Activated naive CD8-positive, alpha-beta T cell treated with anti-CD3 and anti-CD28 coated beads, Interleukin-2, amount 10 ng/mL, durations not matched to agents 7 days and 5 days (primary cell): ENCODE results near the gene COL13A1. TPM values are rescaled to one million over a fixed set of nuclear protein-coding genes. Genes with fewer than 3 reads are reported as not detected.

Experiments used
- ATAC-seq: fragments of 150-1000 bp; cut with Tn5 transposase; one replicate; pipeline ENCODE4 v1.10.0; 2021; ENCODE audit warnings: low read depth, moderate library complexity
- POLR2A ChIA-PET: fragments of 350-600 bp; sonication (Branson Sonifier 250); formaldehyde crosslinking; loops from one replicate; lab custom pipeline; 2021; ENCODE audit warnings: antibody characterized with exemption; lab: Charles Lee
- DNase-seq: peaks from one replicate; pipeline ENCODE4 v3.0.0; 2021
- H3K27ac Mint-ChIP-seq: one replicate; pipeline ENCODE4 v1.8.0; 2022; ENCODE audit warnings: mild to moderate bottlenecking, mixed read lengths
- H3K27me3 Mint-ChIP-seq: one replicate; pipeline ENCODE4 v1.8.0; 2022; ENCODE audit warnings: mild to moderate bottlenecking, moderate library complexity, mixed read lengths
- H3K36me3 Mint-ChIP-seq: one replicate; pipeline ENCODE4 v1.8.0; 2021; ENCODE audit warnings: mild to moderate bottlenecking, mixed read lengths
- H3K4me1 Mint-ChIP-seq: one replicate; pipeline ENCODE4 v1.8.0; 2021; ENCODE audit warnings: mixed read lengths
- H3K4me3 Mint-ChIP-seq: one replicate; pipeline ENCODE4 v1.8.0; 2022; ENCODE audit warnings: mild to moderate bottlenecking, moderate library complexity, mixed read lengths
- H3K9me3 Mint-ChIP-seq: one replicate; pipeline ENCODE4 v1.8.0; 2021; ENCODE audit warnings: mixed read lengths
- total RNA-seq, 2 experiments: library from RNA; stranded (reverse); gene quantifications; one replicate each; pipeline ENCODE4 v1.2.3, GENCODE V29; 2021

Gene COL13A1
- total RNA-seq: not detected

DNA sequence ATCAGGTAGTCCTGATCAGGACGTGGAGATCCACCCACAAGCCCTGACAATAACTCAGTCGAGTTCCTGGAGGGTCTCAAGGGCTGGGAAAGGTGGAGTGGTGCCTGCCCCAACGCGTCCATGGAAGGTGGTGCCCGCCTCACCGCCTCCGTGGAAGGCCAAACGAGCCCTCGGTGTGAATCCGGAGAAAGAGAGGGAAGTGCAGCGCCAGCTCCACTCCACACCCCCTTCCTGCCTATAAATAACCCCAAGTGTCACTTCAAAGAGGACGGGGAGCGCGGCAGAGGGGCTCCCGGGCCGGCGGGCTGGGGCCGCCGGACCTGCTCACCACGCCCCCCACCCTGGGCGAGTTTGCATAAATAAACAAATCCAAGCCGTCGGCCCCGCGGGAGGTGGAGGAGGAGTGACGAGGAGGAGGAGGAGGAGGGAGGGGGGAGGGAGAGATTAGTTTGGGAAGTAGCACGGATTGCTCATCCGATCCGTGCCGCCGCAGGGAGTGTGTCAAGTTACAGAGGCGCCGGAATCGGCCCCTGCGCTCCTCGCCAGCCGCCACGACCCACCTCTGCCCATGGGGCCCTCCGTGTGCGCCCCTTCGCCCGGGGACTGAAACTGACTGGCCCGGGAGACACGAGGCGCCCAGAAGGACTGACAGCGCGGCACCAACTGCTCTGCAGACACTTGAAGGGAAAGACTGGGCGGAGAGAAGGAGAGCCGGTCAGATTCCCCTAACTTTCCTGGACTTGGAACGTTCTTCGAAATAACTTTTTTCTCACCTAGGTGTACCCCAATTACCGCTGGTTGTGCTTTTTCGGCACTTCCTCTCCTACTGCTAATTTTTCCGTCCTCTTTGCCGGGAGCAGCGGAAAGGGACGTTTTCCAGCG, at the start of gene COL13A1:
Gene COL13A1, plus strand, starts transcription at position 473 of the 882 bp plus-strand sequence. CDS start 518 bp downstream, outside the sequence.
- H3K27me3 Mint-ChIP-seq: peaks cover 58% of the 10 kb centered on the region
- ATAC-seq (no peak), DNase-seq (peak; percentile 36)
- peak within 1 kb of the TSS; percentile 30 for H3K4me3 Mint-ChIP-seq
- peaks cover under 1% of the 10 kb centered on the region for H3K9me3 Mint-ChIP-seq
- peaks cover 10% of the 10 kb centered on the region for H3K4me1 Mint-ChIP-seq
- POLR2A ChIA-PET: no interaction called here
- H3K36me3 Mint-ChIP-seq: no peaks in the 10 kb centered on the region
- H3K27ac Mint-ChIP-seq: no peak within 1 kb of the TSS

DNA sequence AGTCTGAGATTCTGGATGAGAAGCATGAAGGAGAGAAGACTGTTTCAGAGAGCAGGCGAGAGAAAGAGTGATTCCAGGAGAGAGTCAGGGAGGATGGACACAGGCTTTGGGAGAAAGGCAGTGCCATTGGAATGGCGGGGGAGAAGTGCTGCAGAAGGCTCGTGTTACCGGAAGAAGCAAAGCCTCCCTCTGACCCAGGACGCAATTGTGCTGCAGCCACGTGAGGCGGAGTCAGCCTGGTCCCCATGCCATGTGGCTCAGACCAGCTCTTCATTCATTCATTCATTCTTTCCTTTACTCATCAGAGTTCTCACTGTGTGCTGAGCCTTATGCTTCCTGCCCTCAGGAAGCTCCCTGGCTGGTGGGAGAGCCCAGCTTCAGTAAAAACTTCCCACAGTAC, 49.2 kb upstream of the COL13A1 start:
- Mint-ChIP-seq H3K4me1 (no peaks in the 10 kb centered on the region), H3K4me3 (no peak overlapping the region), H3K9me3 (no peaks in the 10 kb centered on the region), H3K27ac (no peak overlapping the region), H3K36me3 (no peaks in the 10 kb centered on the region), H3K27me3 (peaks cover 31% of the 10 kb centered on the region)
- no peak for ATAC-seq
- no peak for DNase-seq
- POLR2A ChIA-PET: no interaction called here

DNA sequence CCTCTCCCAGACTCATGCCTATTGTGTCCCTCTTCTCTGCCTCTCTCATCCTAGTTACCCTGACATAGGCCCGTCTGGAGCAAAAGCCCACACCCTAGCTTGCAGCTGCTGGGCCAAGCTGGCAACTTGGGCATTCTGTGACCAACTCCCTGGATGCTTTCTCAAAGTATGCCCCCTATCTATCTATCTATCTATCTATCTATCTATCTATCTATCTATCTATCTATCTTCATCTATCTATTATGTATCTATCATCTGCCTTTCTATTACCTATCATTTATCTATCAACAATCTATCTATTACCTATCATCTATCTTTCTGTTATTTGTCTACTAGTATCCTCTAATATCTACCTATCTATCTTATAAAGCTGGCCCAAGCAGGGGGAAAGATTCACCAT, 45.4 kb upstream of the COL13A1 start:
- Mint-ChIP-seq H3K36me3 (no peaks in the 10 kb centered on the region), H3K9me3 (no peaks in the 10 kb centered on the region), H3K27me3 (peaks cover 20% of the 10 kb centered on the region), H3K27ac (no peak overlapping the region), H3K4me3 (no peak overlapping the region), H3K4me1 (peaks cover 2% of the 10 kb centered on the region)
- POLR2A ChIA-PET: no interaction called here
- DNase-seq: no peak
- ATAC-seq: no peak

DNA sequence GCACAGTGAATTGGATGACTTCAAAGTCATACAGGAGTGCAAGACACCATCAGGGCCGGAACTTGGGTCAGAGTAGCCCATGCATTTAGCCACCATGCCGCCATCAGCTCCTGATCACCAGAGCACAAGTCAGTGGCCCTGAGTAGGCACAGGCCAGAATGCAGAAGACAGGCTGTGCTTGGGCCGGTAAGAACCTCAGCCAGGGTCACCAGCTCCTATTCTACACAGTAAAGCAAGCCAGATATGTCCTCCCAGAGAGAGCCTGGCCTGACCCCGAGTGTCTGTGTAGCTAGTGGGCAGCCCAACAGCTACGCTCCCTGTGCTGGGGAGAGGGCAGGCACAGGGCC, 44.5 kb upstream of the COL13A1 start:
- Mint-ChIP-seq H3K4me1 (peaks cover 2% of the 10 kb centered on the region), H3K9me3 (no peaks in the 10 kb centered on the region), H3K4me3 (no peak overlapping the region), H3K27ac (no peak overlapping the region), H3K36me3 (no peaks in the 10 kb centered on the region), H3K27me3 (peaks cover 18% of the 10 kb centered on the region)
- ATAC-seq (no peak), DNase-seq (no peak)
- POLR2A ChIA-PET: no interaction called here

DNA sequence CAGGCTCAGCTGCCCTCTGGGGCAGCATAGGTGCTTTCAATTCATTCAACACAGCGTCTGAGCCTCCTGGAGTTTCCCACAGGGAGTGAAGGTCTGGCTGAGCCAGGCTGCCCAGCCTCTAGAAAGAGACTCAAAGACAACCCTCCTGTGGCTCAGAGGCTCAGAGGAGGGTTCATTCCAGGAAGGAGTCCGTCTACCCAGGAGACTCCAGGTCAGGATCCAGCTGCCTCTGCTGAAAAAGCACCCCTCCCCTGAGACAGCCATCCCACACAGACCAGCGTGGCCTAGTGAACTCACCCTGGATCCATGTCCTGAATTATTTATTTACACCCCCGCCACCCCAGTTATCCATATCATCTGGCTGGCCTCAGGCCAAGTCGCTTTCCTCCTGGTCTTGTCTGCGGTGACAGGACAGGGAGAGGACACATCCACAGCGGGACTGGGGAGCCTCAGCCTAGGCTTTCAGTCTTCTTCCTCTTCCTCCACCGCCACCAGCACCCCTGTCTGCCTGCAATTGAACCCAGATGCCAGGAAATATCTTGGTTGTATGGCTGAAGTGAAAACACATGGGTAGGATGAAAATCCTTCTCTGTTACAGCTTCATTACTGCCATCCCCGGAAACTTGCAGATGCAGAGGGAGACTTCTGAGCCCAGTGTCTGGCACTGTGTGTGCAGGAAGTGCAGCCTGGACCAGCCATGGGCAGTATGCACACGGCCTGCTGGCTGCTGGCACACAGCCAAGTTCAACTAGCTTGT, 44.0 kb upstream of the COL13A1 start:
- POLR2A ChIA-PET: no interaction called here
- Mint-ChIP-seq H3K27me3 (peaks cover 18% of the 10 kb centered on the region), H3K9me3 (no peaks in the 10 kb centered on the region), H3K4me3 (no peak overlapping the region), H3K27ac (no peak overlapping the region), H3K36me3 (no peaks in the 10 kb centered on the region), H3K4me1 (peaks cover 2% of the 10 kb centered on the region)
- ATAC-seq (no peak), DNase-seq (no peak)

DNA sequence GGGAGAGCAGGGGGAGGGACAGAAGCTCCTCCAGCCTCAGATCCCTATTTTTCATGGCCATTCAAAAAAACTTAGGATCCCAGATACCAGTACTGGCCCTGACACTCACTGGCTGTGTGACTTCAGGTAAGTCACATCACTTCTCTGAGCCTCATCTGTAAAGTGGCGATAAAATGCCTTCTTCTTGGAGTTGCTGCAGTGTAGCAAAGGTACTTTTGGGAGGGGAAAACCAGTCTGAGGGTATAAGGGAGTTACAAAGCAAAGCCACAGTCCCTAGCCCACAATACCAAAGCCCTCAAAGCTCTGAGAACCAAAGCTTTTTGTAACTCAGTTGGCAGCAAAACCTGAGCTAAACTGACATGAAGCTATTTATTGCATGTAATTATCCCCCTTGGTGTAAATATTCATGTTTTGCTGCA, 43.4 kb upstream of the COL13A1 start:
- no peaks in the 10 kb centered on the region for H3K9me3 Mint-ChIP-seq
- ATAC-seq: no peak
- H3K4me3 Mint-ChIP-seq: no peak overlapping the region
- no peaks in the 10 kb centered on the region for H3K36me3 Mint-ChIP-seq
- peaks cover 18% of the 10 kb centered on the region for H3K27me3 Mint-ChIP-seq
- POLR2A ChIA-PET: no interaction called here
- DNase-seq: no peak
- peaks cover 2% of the 10 kb centered on the region for H3K4me1 Mint-ChIP-seq
- H3K27ac Mint-ChIP-seq: no peak overlapping the region

DNA sequence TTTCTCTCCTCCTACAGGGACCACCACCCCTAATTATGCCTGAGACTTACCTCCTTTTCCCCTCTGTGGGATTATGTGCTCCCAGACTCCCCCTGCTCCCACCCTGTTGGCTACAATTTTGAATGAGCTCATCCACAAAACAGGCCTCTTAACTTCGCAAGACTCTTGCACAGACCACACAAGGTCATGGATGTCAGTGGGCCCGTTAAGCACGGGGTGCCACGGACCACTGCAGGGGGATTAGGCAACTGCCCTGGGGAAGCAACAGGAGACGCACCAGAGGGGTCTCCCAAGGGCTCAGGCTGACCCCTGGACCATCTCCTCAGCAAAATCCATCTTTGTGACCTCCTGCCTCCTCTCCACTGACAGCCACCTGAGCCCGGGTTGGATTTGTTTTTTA, 42.1 kb upstream of the COL13A1 start:
- Mint-ChIP-seq H3K4me3 (no peak overlapping the region), H3K36me3 (no peaks in the 10 kb centered on the region), H3K4me1 (peaks cover 2% of the 10 kb centered on the region), H3K27me3 (peaks cover 16% of the 10 kb centered on the region), H3K27ac (no peak overlapping the region), H3K9me3 (no peaks in the 10 kb centered on the region)
- POLR2A ChIA-PET: no interaction called here
- no peak for DNase-seq
- ATAC-seq: no peak

DNA sequence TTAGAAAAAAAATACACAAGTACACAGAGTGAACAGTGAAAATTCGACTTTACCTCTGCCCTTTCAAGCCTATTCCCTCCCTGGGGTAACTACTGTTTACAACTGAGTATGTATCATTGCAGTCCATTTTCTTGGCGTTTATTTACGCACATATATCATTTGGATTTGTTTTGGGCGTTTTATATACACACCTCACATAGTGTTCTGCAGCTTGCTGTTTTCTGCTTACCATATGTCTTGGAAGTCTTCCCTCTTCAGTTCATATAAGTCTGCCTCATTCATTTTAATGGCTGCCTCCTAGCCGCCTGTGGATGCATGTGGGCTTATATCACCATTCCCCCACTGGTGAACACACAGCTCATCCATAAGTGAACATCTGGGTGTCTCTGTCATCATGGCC, 41.6 kb upstream of the COL13A1 start:
- Mint-ChIP-seq H3K4me3 (no peak overlapping the region), H3K27me3 (peaks cover 16% of the 10 kb centered on the region), H3K9me3 (no peaks in the 10 kb centered on the region), H3K27ac (no peak overlapping the region), H3K4me1 (peaks cover 2% of the 10 kb centered on the region), H3K36me3 (no peaks in the 10 kb centered on the region)
- ATAC-seq (no peak), DNase-seq (no peak)
- POLR2A ChIA-PET: no interaction called here

DNA sequence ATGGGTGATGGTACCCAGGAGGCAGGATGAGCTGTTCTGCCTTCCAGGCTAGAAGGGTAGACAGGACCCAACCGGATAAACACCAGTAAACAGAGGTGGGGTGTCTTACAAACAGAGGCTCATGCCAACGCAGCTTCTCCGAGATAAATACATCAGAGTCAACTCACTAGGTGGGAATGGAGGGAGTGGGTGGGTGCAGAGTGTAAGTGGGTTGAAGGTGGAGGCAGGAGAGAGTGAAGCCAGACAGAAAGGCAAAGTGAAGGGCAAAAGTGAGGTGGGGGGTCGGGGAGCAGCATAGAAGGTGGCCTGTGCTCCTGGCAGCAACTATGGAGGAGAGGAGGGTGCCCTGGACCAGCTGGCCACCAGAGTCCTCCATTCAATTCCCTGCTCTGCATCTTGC, 40.4 kb upstream of the COL13A1 start:
- Mint-ChIP-seq H3K4me1 (peaks cover 2% of the 10 kb centered on the region), H3K4me3 (no peak overlapping the region), H3K27ac (no peak overlapping the region), H3K36me3 (no peaks in the 10 kb centered on the region), H3K9me3 (no peaks in the 10 kb centered on the region), H3K27me3 (peaks cover 16% of the 10 kb centered on the region)
- ATAC-seq (no peak), DNase-seq (no peak)
- POLR2A ChIA-PET: no interaction called here

DNA sequence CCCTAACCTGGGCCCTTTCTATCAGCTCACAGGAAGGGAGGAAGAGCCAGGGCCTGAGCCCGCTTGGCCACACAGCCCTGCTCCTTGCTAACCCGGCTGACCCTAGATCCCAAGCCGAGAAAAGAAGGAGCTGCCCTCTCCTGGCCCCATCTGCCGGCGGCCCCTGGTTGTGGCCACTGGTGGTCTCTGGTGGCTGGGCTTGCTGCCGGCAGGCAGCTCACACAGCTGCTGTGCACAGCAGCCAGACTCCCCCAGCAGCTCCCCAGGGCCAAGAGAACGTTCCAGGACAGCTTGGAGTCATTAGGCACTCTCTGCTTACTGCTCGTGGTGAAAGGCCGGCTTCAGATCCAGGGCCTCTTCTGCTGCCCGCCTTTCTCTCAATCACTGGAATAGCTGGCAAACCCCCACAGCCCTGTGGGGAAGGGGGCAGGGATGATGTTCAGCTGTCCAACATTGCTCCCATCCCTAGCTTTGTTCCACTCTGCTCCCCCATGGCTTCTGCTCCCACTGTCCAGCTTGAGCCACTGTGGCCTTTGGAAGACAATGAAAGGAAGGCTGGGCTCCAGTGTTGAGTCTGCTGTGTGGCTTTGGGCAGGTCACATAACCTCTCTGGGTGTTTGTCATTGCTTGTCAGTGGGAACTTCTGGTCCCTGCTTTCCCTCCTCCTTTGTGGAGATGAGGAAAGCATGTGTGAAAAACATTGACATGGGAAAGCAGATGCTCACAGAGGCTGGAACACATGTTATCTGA, 35.4 kb upstream of the COL13A1 start:
- ATAC-seq: no peak
- Mint-ChIP-seq H3K9me3 (no peaks in the 10 kb centered on the region), H3K27ac (no peak overlapping the region), H3K4me3 (no peak overlapping the region), H3K4me1 (peaks cover 10% of the 10 kb centered on the region), H3K36me3 (no peaks in the 10 kb centered on the region), H3K27me3 (peaks cover 17% of the 10 kb centered on the region)
- no peak for DNase-seq
- POLR2A ChIA-PET: no interaction called here

DNA sequence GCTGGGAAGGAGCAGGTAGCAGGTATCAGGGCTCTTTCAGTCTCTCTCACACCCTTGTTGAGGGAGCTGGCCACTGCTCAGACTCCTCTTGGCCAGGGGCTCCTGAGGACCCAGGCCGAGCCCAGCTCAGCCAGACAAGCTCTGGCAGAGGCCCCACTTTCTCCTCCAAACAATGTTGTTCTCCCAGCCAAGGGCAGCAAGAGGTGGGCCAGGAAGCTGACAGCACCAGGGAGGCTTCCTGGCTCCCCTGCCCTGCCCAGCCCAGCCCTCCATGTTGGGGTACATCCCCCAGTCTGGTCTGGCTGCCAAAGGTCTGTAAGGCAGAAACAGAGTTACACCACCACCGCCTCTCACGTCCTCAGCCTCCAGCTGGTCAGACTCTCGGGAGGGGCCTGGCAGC, 33.9 kb upstream of the COL13A1 start:
- H3K4me1 Mint-ChIP-seq: peaks cover 12% of the 10 kb centered on the region
- H3K9me3 Mint-ChIP-seq: no peaks in the 10 kb centered on the region
- H3K4me3 Mint-ChIP-seq: no peak overlapping the region
- H3K36me3 Mint-ChIP-seq: no peaks in the 10 kb centered on the region
- POLR2A ChIA-PET: no interaction called here
- ATAC-seq (no peak), DNase-seq (no peak)
- no peak overlapping the region for H3K27ac Mint-ChIP-seq
- peaks cover 8% of the 10 kb centered on the region for H3K27me3 Mint-ChIP-seq

DNA sequence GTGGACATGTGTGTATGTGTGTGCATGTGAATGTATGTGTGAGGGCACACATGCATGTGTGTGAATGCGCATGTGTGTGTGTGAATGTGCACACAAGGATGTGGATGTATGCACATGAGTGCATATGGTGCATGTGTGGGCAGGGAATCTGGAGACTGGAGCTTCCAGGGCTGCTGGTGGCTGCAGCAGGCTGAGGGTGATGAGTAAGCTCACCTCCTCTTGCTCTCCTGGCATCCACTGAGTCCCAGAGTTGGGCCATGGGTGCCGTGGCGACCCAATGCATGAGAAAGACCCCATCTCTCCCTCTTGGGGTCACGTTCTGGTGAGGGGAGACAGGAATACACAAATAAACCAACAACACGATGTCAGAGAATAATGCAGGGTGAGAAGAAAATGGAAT, 33.3 kb upstream of the COL13A1 start:
- no peaks in the 10 kb centered on the region for H3K36me3 Mint-ChIP-seq
- no peak overlapping the region for H3K4me3 Mint-ChIP-seq
- H3K27me3 Mint-ChIP-seq: peaks cover 8% of the 10 kb centered on the region
- peaks cover 12% of the 10 kb centered on the region for H3K4me1 Mint-ChIP-seq
- no peaks in the 10 kb centered on the region for H3K9me3 Mint-ChIP-seq
- no peak for DNase-seq
- no peak for ATAC-seq
- POLR2A ChIA-PET: no interaction called here
- no peak overlapping the region for H3K27ac Mint-ChIP-seq

DNA sequence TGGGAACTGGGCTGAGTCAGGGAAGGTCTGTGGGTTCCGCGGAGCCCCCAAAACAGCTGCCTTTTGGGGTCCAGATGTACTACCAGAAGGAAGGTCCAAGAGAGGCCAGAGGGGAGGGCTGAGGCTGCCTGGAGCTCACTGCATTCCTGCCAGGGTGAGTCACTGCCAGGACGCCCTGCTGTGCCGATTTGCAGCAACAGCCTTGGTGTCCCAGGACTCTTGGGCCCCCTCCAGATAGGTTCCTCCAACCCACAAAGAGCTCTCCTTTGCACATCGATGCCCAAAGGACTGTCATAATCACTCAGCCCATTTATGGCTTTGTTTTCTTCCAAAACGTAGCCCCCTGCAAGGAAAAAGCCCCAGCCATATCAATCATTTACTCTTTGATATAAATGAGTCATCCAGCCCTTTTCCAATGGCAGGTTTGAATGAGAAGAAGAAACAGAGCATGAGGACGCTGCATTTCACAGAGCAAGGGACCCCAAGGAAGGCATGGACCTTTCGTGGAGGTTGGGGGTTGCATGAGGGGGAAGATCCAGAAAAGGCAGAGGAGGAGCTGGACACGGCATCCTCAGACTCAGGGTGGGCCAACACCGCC, 32.2 kb upstream of the COL13A1 start:
- no peak for DNase-seq
- H3K27me3 Mint-ChIP-seq: peaks cover 8% of the 10 kb centered on the region
- no peak for ATAC-seq
- no peak overlapping the region for H3K4me3 Mint-ChIP-seq
- no peak overlapping the region for H3K27ac Mint-ChIP-seq
- H3K4me1 Mint-ChIP-seq: peaks cover 13% of the 10 kb centered on the region
- H3K36me3 Mint-ChIP-seq: no peaks in the 10 kb centered on the region
- POLR2A ChIA-PET: no interaction called here
- no peaks in the 10 kb centered on the region for H3K9me3 Mint-ChIP-seq
